HepG2 (cell line): ENCODE results near the gene CD93. TPM values are rescaled to one million over a fixed set of nuclear protein-coding genes. Genes with fewer than 3 reads are reported as not detected.

Experiments used
- ATAC-seq: fragments of 200-7000 bp; cut with Tn5 transposase; 3 replicates; pipeline ENCODE4 v1.9.1; 2020; ENCODE audit warnings: mild to moderate bottlenecking, moderate library complexity
- Bru-seq: library from RNA; stranded (reverse); fragments of 400-500 nt; gene quantifications from one replicate; lab custom pipeline; 2021; lab: Mats Ljungman, UMichigan
- BruChase-seq, 2 experiments: library from RNA; stranded (reverse); fragments of 400-500 nt; gene quantifications; one replicate each; lab custom pipeline; 2021; lab: Mats Ljungman, UMichigan
- BruUV-seq: library from RNA; stranded (reverse); fragments of 400-500 nt; replicated peaks from 2 replicates; lab custom pipeline; 2021; lab: Mats Ljungman, UMichigan
- CTCF ChIA-PET: fragments of 300-600 bp; formaldehyde crosslinking; extraction: SDS; loops from one replicate; lab custom pipeline; 2021; ENCODE audit warnings: low total read pairs, inconsistent platforms, low intra/inter-chr PET ratio; lab: Yijun Ruan, JAX
- POLR2A ChIA-PET: fragments of 350-600 bp; sonication (Branson Sonifier 250); formaldehyde crosslinking; loops from one replicate; lab custom pipeline; 2020; ENCODE audit warnings: antibody characterized with exemption, inconsistent platforms; lab: Yijun Ruan, JAX
- DNase-seq: peaks from one replicate; pipeline ENCODE4 v3.0.0-alpha.2; 2015; ENCODE audit warnings: low spot score
- FAIRE-seq: peaks from 3 replicates; lab custom pipeline; 2011; peaks lifted over from hg19 to GRCh38; lab: Jason Lieb, UNC
- H2AFZ ChIP-seq: one replicate; pipeline ENCODE4 v1.6.1; 2011; ENCODE audit warnings: low read length, inconsistent platforms
- H3K27ac ChIP-seq: fragments of 300-600 bp; 3 replicates; pipeline ENCODE4 v1.8.0; 2011; ENCODE audit warnings: mixed run types, mild to moderate bottlenecking, mixed read lengths, low read length, inconsistent platforms; ENCODE audit not compliant: insufficient read depth; ENCODE audit errors: extremely low read length
- H3K27me3 ChIP-seq, 2 experiments: fragments of 200-600 bp in 1 of 2; 2 replicates in 1 of 2; 3 replicates in 1 of 2; pipeline versions ENCODE4 v1.6.0 to v1.8.0; 2011; ENCODE audit warnings: low read length in 2 of 2, mild to moderate bottlenecking in 2 of 2, moderate library complexity in 2 of 2, inconsistent platforms in 1 of 2; ENCODE audit not compliant: insufficient read depth in 2 of 2, control insufficient read depth in 1 of 2
- H3K36me3 ChIP-seq, 2 experiments: fragments of 200-600 bp in 1 of 2; replicated peaks in 1 of 2; 2 replicates in 1 of 2; 3 replicates in 1 of 2; pipeline versions ENCODE4 v1.5.1 to v1.8.0; 2011; ENCODE audit warnings: low read length in 2 of 2, inconsistent platforms in 1 of 2; ENCODE audit not compliant: insufficient read depth in 2 of 2, control insufficient read depth in 1 of 2
- H3K4me1 ChIP-seq: 2 replicates; pipeline ENCODE4 v1.5.1; 2012; ENCODE audit warnings: low read length, inconsistent platforms; ENCODE audit not compliant: insufficient read depth
- H3K4me2 ChIP-seq: 2 replicates; pipeline ENCODE4 v1.6.0; 2011; ENCODE audit warnings: low read depth, low read length, inconsistent platforms
- H3K4me3 ChIP-seq, 3 experiments: fragments of 200-600 bp in 1 of 3; sonication (generic), shearing (Covaris generic) in 1 of 3; replicated peaks in 1 of 3; 2 replicates each; pipeline ENCODE4 v1.5.1; 2011 to 2016; ENCODE audit warnings: low read length in 3 of 3, inconsistent platforms in 2 of 3, low read depth in 2 of 3, mild to moderate bottlenecking in 2 of 3, control low read depth in 1 of 3, mixed read lengths in 1 of 3; ENCODE audit not compliant: insufficient read depth in 1 of 3
- H3K79me2 ChIP-seq: one replicate; pipeline ENCODE4 v1.6.1; 2011; ENCODE audit warnings: low read length, inconsistent platforms; ENCODE audit not compliant: insufficient read depth
- H3K9ac ChIP-seq: 2 replicates; pipeline ENCODE4 v1.6.0; 2011; ENCODE audit warnings: mild to moderate bottlenecking, low read depth, low read length, inconsistent platforms; ENCODE audit not compliant: insufficient read depth
- H3K9me3 ChIP-seq: 2 replicates; pipeline ENCODE4 v1.5.1; 2012; ENCODE audit warnings: mild to moderate bottlenecking, low read length
- H4K20me1 ChIP-seq: 2 replicates; pipeline ENCODE4 v1.6.0; 2011; ENCODE audit warnings: inconsistent platforms, mild to moderate bottlenecking, low read length, moderate library complexity; ENCODE audit not compliant: insufficient read depth
- ARID2 ChIP-seq: sonication (generic); formaldehyde crosslinking; IDR thresholded peaks from 2 replicates; pipeline ENCODE4 v1.8.1; 2022; ENCODE audit warnings: mild to moderate bottlenecking, missing genetic modification reagents, borderline replicate concordance
- FOXK2 ChIP-seq: fragments of 450-650 bp; IDR thresholded peaks from 2 replicates; pipeline ENCODE4 v1.6.1; 2016
- NCOA1 ChIP-seq: sonication (generic); formaldehyde crosslinking; IDR thresholded peaks from 2 replicates; pipeline ENCODE4 v1.9.0; 2021; ENCODE audit warnings: missing genetic modification reagents
- NFAT5 ChIP-seq: sonication (generic); formaldehyde crosslinking; IDR thresholded peaks from 2 replicates; pipeline ENCODE4 v1.4.0; 2020; ENCODE audit warnings: missing genetic modification reagents
- PRMT3 ChIP-seq: sonication (generic); formaldehyde crosslinking; IDR thresholded peaks from 2 replicates; pipeline ENCODE4 v1.8.1; 2022; ENCODE audit warnings: low read depth, mild to moderate bottlenecking, moderate library complexity, missing genetic modification reagents, borderline replicate concordance
- RNF219 ChIP-seq: sonication (generic); formaldehyde crosslinking; IDR thresholded peaks from 2 replicates; pipeline ENCODE4 v1.5.0; 2020; ENCODE audit warnings: mild to moderate bottlenecking, missing genetic modification reagents
- TFE3 ChIP-seq: IDR thresholded peaks from 2 replicates; pipeline ENCODE4 v1.6.1; 2016
- ZNF362 ChIP-seq: sonication (generic); formaldehyde crosslinking; IDR thresholded peaks from 2 replicates; pipeline ENCODE4 v1.4.0; 2020; ENCODE audit warnings: missing genetic modification reagents, mild to moderate bottlenecking, borderline replicate concordance
- ZNF776 ChIP-seq: sonication (generic); formaldehyde crosslinking; IDR thresholded peaks from 2 replicates; pipeline ENCODE4 v1.4.0; 2020; ENCODE audit warnings: mild to moderate bottlenecking, missing genetic modification reagents
- WGBS: methylation state at CpG from one replicate; pipeline ENCODE4 v1.1.6; 2017; ENCODE audit warnings: low lambda C conversion rate; 5-methylcytosine and 5-hydroxymethylcytosine counted together
- in situ Hi-C: cut with HindIII; loops from 2 replicates; pipeline ENCODE4 v1.10.0; 2017; ENCODE audit warnings: low pct_unique_long_range_greater_than_20kb; ENCODE audit not compliant: extremely low pct_ligation_motif_present
- intact Hi-C: fragments of 100-400 bp; cut with micrococcal nuclease; formaldehyde crosslinking; loops from one replicate; pipeline ENCODE4 v1.10.0; 2022; ENCODE audit not compliant: unreplicated experiment
- long read RNA-seq, 2 experiments: library from RNA in 1 of 2; library from polyadenylated mRNA in 1 of 2; stranded (forward) in 1 of 2; unstranded in 1 of 2; transcript quantifications; one replicate each; pipeline ENCODE4 v2.0.0, GENCODE V29; 2019 to 2022
- polyA minus RNA-seq, 3 experiments: library from RNA; depleted of rRNA, polyadenylated mRNA; stranded (reverse); fragments of >200 nt; gene quantifications; 2 replicates each; pipeline ENCODE4 v1.2.3, GENCODE V29; 2011; ENCODE audit warnings: low replicate concordance in 1 of 3
- polyA plus RNA-seq, 8 experiments: library from polyadenylated mRNA; depleted of rRNA in 3 of 8; stranded (reverse) in 7 of 8; unstranded in 1 of 8; fragments of >200 nt; fragmentation: Illumina TruSeq in 4 of 8; extraction: Trizol in 4 of 8; gene quantifications; 2 replicates each; pipeline versions ENCODE4 v1.2.1 to v1.2.3, GENCODE V29; 2011 to 2016; ENCODE audit warnings: low read depth in 4 of 8, missing spikeins in 1 of 8, mixed read lengths in 1 of 8; ENCODE audit not compliant: insufficient read depth in 1 of 8
- total RNA-seq, 5 experiments: library from RNA; depleted of rRNA; stranded (reverse); fragments of >200 nt; fragmentation: Illumina TruSeq; extraction: Trizol; gene quantifications; 2 replicates each; pipeline ENCODE4 v1.2.3, GENCODE V29; 2016; ENCODE audit warnings: low read depth in 1 of 5

CD93 gene
- total RNA-seq (2016; rRNA removed; fragmentation: Illumina TruSeq; extraction: Trizol) (not detected in 2 replicates), polyA plus RNA-seq (2011; rRNA removed) (not detected in 2 replicates), polyA minus RNA-seq (2011; rRNA and poly(A)+ RNA removed; ENCODE audit: low replicate concordance) (not detected in 2 replicates), Bru-seq, nascent RNA (not detected), BruChase-seq, experiment 1, labeled RNA remaining after a 6-hour chase (not detected), BruChase-seq, experiment 2, labeled RNA remaining after a 2-hour chase (percentile 10 among the genes with signal in this experiment)
- not detected in 2 replicates for total RNA-seq (2016; cell fraction: cytosol; rRNA removed; fragmentation: Illumina TruSeq; extraction: Trizol; ENCODE audit: low read depth)
- not detected in 2 replicates for total RNA-seq (2016; cell fraction: insoluble cytoplasmic fraction; rRNA removed; fragmentation: Illumina TruSeq; extraction: Trizol)
- total RNA-seq (2016; cell fraction: membrane; rRNA removed; fragmentation: Illumina TruSeq; extraction: Trizol) = not detected in 2 replicates
- not detected in 2 replicates for total RNA-seq (2016; cell fraction: nucleus; rRNA removed; fragmentation: Illumina TruSeq; extraction: Trizol)
- 0.01 TPM in 2 replicates for polyA plus RNA-seq (2011; cell fraction: cytosol; rRNA removed)
- not detected in 2 replicates for polyA plus RNA-seq (2011; cell fraction: nucleus; rRNA removed)
- not detected in 2 replicates for polyA plus RNA-seq (2012)
- not detected in 2 replicates for polyA plus RNA-seq (2016; cell fraction: cytosol; fragmentation: Illumina TruSeq; extraction: Trizol; ENCODE audit: low read depth)
- polyA plus RNA-seq (2016; cell fraction: insoluble cytoplasmic fraction; fragmentation: Illumina TruSeq; extraction: Trizol; ENCODE audit: low read depth) = not detected in 2 replicates
- not detected in 2 replicates for polyA plus RNA-seq (2016; cell fraction: membrane; fragmentation: Illumina TruSeq; extraction: Trizol; ENCODE audit: low read depth)
- polyA plus RNA-seq (2016; cell fraction: nucleus; fragmentation: Illumina TruSeq; extraction: Trizol; ENCODE audit: insufficient read depth, low read depth) = not detected in 2 replicates
- not detected in 2 replicates for polyA minus RNA-seq (2011; cell fraction: cytosol; rRNA and poly(A)+ RNA removed)
- not detected in 2 replicates for polyA minus RNA-seq (2011; cell fraction: nucleus; rRNA and poly(A)+ RNA removed)
- long read RNA-seq, experiment 1 = 0 reads
- long read RNA-seq, experiment 2 = 0 reads

- WGBS = 39% methylated on average over 20 of the region's 28 CpGs
- H2AFZ ChIP-seq = no peak within 1 kb of the TSS
- ChIA-PET POLR2A (no interaction called here), CTCF (no interaction called here)
- no peaks in the 10 kb centered on the region for H3K79me2 ChIP-seq
- ATAC-seq = peak; percentile 13; the same call in 2 of the 3 replicates
- H3K4me3 ChIP-seq = no peak within 1 kb of the TSS
- DNase-seq = no peak
- no peaks in the 10 kb centered on the region for H3K36me3 ChIP-seq
- H3K4me1 ChIP-seq = no peaks in the 10 kb centered on the region
- no TSS peak for BruUV-seq
- peaks cover 4 to 19% of the 10 kb centered on the region in 2 experiments; a peak in 4 of 5 replicates for H3K27me3 ChIP-seq
- H3K27ac ChIP-seq = no peak within 1 kb of the TSS
- FAIRE-seq = no peak
- H4K20me1 ChIP-seq = no peaks in the 10 kb centered on the region
- in situ Hi-C loops (no loop called here), intact Hi-C loops (no loop called here)
- H3K4me2 ChIP-seq = no peak within 1 kb of the TSS
- H3K9me3 ChIP-seq = no peaks in the 10 kb centered on the region
- H3K9ac ChIP-seq = no peak within 1 kb of the TSS
- TF ChIP-seq ARID2 (CRISPR knock-in tag) (no peak), PRMT3 (CRISPR knock-in tag) (no peak), RNF219 (CRISPR knock-in tag) (no peak), NCOA1 (CRISPR knock-in tag) (no peak), ZNF362 (CRISPR knock-in tag) (no peak), NFAT5 (CRISPR knock-in tag) (no peak), TFE3 (no peak), FOXK2 (no peak), ZNF776 (CRISPR knock-in tag) (no peak)
Observed at GRCh38 chr20:23086056-23086566, at the start of gene CD93. Gene CD93, minus strand, starts transcription at chr20:23086324. Its CDS starts 132 bp downstream, at chr20:23086192.
